GM23338 (cell line): ENCODE data around the gene B3GALT4. TPM values are rescaled to one million over a fixed set of nuclear protein-coding genes. Genes with fewer than 3 reads are reported as not detected.

Experiments used
- ATAC-seq: fragments of 200-7000 bp; cut with Tn5 transposase; 3 replicates; pipeline ENCODE4 v1.9.1; 2020
- DNase-seq: peaks from one replicate; pipeline ENCODE4 v3.0.0-alpha.2; 2015; ENCODE audit warnings: low spot score
- H2AFZ ChIP-seq: fragments of 200-600 bp; sonication (generic); 2 replicates; pipeline ENCODE4 v1.8.0; 2016; ENCODE audit warnings: antibody characterized with exemption, mild to moderate bottlenecking, moderate library complexity
- H3F3A ChIP-seq: fragments of 200-600 bp; sonication (generic); replicated peaks from 2 replicates; pipeline ENCODE4 v1.8.0; 2017; ENCODE audit warnings: antibody characterized with exemption, mixed run types, low read depth
- H3K27ac ChIP-seq: fragments of 200-600 bp; sonication (generic); 2 replicates; pipeline ENCODE4 v1.6.1; 2016; ENCODE audit warnings: low read depth
- H3K27me3 ChIP-seq: fragments of 200-600 bp; sonication (generic); 2 replicates; pipeline ENCODE4 v1.8.0; 2016; ENCODE audit warnings: mild to moderate bottlenecking, mixed run types, moderate library complexity; ENCODE audit not compliant: insufficient read depth
- H3K36me3 ChIP-seq: fragments of 200-600 bp; sonication (generic); 2 replicates; pipeline ENCODE4 v1.8.0; 2016; ENCODE audit warnings: mild to moderate bottlenecking; ENCODE audit not compliant: insufficient read depth
- H3K4me1 ChIP-seq: fragments of 200-600 bp; sonication (generic); 2 replicates; pipeline ENCODE4 v1.8.0; 2016; ENCODE audit warnings: mild to moderate bottlenecking, moderate library complexity; ENCODE audit not compliant: insufficient read depth
- H3K4me2 ChIP-seq: fragments of 200-600 bp; sonication (generic); 2 replicates; pipeline ENCODE4 v1.7.1; 2017; ENCODE audit warnings: mixed run types
- H3K4me3 ChIP-seq: fragments of 200-600 bp; sonication (generic); 2 replicates; pipeline ENCODE4 v1.6.1; 2016; ENCODE audit warnings: mixed run types
- H3K79me2 ChIP-seq: fragments of 200-600 bp; sonication (generic); replicated peaks from 2 replicates; pipeline ENCODE4 v1.8.0; 2017; ENCODE audit warnings: mild to moderate bottlenecking; ENCODE audit not compliant: insufficient read depth
- H3K9me2 ChIP-seq: fragments of 200-600 bp; sonication (generic); 2 replicates; pipeline ENCODE4 v1.8.0; 2017; ENCODE audit not compliant: insufficient read depth
- H4K20me1 ChIP-seq: fragments of 200-600 bp; sonication (generic); replicated peaks from 2 replicates; pipeline ENCODE4 v1.8.0; 2017; ENCODE audit warnings: mild to moderate bottlenecking; ENCODE audit not compliant: insufficient read depth
- H3K27ac Mint-ChIP-seq: 2 replicates; pipeline ENCODE4 v1.8.0; 2020; ENCODE audit warnings: inconsistent platforms, mild to moderate bottlenecking, moderate library complexity, mixed read lengths
- H3K27me3 Mint-ChIP-seq: 3 replicates; pipeline ENCODE4 v1.8.0; 2022; ENCODE audit warnings: low read depth, mild to moderate bottlenecking, moderate library complexity, mixed read lengths, inconsistent platforms; ENCODE audit not compliant: insufficient read depth, poor library complexity
- H3K36me3 Mint-ChIP-seq: 3 replicates; pipeline ENCODE4 v1.8.0; 2021; ENCODE audit warnings: low read depth, mild to moderate bottlenecking, inconsistent platforms, moderate library complexity, mixed read lengths
- H3K4me1 Mint-ChIP-seq: 3 replicates; pipeline ENCODE4 v1.8.0; 2020; ENCODE audit warnings: mild to moderate bottlenecking, inconsistent platforms, mixed read lengths
- H3K4me3 Mint-ChIP-seq: 3 replicates; pipeline ENCODE4 v1.8.0; 2021; ENCODE audit warnings: moderate library complexity, mild to moderate bottlenecking, inconsistent platforms, mixed read lengths
- H3K9me3 Mint-ChIP-seq: 3 replicates; pipeline ENCODE4 v1.8.0; 2020; ENCODE audit warnings: moderate library complexity, mild to moderate bottlenecking, inconsistent platforms, mixed read lengths
- EZH2phosphoT487 ChIP-seq: fragments of 200-600 bp; sonication (generic); IDR thresholded peaks from one replicate; pipeline ENCODE4 v1.8.1; 2018; ENCODE audit warnings: antibody characterized with exemption; ENCODE audit not compliant: unreplicated experiment
- ZNF331 ChIP-seq: fragments of 250-450 bp; sonication (Bioruptor Pico); IDR thresholded peaks from 2 replicates; pipeline ENCODE4 v1.5.0; 2020; ENCODE audit warnings: low read depth, mild to moderate bottlenecking, moderate library complexity
- polyA plus RNA-seq: library from polyadenylated mRNA; unstranded; fragments of >200 nt; fragmentation: Nextera tagmentation; extraction: Ambion mirVana; gene quantifications from 2 replicates; pipeline ENCODE4 v1.2.1, GENCODE V29; 2016
- total RNA-seq: library from RNA; depleted of rRNA; stranded (reverse); fragments of >200 nt; shearing (Covaris generic); gene quantifications from 2 replicates; pipeline ENCODE4 v1.2.3, GENCODE V29; 2014
- TF ChIP-seq, protein P1 (sequence below): fragments of 250-450 bp; sonication (Bioruptor Pico); IDR thresholded peaks from 2 replicates; pipeline ENCODE4 v1.5.0; 2020; ENCODE audit warnings: mild to moderate bottlenecking, moderate library complexity
- TF ChIP-seq, protein P2 (sequence below): IDR thresholded peaks from one replicate; pipeline ENCODE4 v1.6.1; 2018; ENCODE audit warnings: antibody characterized with exemption; ENCODE audit not compliant: unreplicated experiment

B3GALT4 gene
- total and polyA plus RNA-seq, 2 experiments from 2014 or later, result 1.3 to 2.3 TPM

DNA sequence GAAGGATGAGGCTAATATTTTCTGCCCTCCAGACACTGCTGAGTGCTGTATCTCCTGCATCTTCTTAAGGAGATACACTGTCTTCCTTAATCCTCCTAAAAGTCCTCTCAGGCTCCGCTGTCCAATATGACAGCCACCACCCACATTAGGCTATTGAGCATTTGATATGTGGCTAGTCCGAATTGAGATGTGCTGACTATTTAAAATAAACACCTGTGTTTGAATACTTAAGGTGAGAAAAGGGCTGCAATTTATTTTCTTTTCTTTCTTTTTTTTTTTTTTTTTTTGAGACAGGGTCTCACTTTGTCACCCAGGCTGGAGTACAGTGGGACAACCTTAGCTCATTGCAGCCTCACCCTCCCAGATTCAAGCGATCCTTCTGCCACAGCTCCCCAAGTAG is 25.0 kb downstream of the B3GALT4 start (continued):
- TF ChIP-seq, protein P1, sequence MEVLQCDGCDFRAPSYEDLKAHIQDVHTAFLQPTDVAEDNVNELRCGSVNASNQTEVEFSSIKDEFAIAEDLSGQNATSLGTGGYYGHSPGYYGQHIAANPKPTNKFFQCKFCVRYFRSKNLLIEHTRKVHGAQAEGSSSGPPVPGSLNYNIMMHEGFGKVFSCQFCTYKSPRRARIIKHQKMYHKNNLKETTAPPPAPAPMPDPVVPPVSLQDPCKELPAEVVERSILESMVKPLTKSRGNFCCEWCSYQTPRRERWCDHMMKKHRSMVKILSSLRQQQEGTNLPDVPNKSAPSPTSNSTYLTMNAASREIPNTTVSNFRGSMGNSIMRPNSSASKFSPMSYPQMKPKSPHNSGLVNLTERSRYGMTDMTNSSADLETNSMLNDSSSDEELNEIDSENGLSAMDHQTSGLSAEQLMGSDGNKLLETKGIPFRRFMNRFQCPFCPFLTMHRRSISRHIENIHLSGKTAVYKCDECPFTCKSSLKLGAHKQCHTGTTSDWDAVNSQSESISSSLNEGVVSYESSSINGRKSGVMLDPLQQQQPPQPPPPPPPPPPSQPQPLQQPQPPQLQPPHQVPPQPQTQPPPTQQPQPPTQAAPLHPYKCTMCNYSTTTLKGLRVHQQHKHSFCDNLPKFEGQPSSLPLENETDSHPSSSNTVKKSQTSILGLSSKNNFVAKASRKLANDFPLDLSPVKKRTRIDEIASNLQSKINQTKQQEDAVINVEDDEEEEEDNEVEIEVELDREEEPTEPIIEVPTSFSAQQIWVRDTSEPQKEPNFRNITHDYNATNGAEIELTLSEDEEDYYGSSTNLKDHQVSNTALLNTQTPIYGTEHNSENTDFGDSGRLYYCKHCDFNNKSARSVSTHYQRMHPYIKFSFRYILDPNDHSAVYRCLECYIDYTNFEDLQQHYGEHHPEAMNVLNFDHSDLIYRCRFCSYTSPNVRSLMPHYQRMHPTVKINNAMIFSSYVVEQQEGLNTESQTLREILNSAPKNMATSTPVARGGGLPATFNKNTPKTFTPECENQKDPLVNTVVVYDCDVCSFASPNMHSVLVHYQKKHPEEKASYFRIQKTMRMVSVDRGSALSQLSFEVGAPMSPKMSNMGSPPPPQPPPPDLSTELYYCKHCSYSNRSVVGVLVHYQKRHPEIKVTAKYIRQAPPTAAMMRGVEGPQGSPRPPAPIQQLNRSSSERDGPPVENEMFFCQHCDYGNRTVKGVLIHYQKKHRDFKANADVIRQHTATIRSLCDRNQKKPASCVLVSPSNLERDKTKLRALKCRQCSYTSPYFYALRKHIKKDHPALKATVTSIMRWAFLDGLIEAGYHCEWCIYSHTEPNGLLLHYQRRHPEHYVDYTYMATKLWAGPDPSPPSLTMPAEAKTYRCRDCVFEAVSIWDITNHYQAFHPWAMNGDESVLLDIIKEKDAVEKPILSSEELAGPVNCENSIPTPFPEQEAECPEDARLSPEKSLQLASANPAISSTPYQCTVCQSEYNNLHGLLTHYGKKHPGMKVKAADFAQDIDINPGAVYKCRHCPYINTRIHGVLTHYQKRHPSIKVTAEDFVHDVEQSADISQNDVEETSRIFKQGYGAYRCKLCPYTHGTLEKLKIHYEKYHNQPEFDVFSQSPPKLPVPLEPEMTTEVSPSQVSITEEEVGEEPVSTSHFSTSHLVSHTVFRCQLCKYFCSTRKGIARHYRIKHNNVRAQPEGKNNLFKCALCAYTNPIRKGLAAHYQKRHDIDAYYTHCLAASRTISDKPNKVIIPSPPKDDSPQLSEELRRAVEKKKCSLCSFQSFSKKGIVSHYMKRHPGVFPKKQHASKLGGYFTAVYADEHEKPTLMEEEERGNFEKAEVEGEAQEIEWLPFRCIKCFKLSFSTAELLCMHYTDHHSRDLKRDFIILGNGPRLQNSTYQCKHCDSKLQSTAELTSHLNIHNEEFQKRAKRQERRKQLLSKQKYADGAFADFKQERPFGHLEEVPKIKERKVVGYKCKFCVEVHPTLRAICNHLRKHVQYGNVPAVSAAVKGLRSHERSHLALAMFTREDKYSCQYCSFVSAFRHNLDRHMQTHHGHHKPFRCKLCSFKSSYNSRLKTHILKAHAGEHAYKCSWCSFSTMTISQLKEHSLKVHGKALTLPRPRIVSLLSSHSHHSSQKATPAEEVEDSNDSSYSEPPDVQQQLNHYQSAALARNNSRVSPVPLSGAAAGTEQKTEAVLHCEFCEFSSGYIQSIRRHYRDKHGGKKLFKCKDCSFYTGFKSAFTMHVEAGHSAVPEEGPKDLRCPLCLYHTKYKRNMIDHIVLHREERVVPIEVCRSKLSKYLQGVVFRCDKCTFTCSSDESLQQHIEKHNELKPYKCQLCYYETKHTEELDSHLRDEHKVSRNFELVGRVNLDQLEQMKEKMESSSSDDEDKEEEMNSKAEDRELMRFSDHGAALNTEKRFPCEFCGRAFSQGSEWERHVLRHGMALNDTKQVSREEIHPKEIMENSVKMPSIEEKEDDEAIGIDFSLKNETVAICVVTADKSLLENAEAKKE, result no peak
- TF ChIP-seq EZH2phosphoT487 (no peak), ZNF331 (CRISPR knock-in tag) (no peak)
- TF ChIP-seq, protein P2, sequence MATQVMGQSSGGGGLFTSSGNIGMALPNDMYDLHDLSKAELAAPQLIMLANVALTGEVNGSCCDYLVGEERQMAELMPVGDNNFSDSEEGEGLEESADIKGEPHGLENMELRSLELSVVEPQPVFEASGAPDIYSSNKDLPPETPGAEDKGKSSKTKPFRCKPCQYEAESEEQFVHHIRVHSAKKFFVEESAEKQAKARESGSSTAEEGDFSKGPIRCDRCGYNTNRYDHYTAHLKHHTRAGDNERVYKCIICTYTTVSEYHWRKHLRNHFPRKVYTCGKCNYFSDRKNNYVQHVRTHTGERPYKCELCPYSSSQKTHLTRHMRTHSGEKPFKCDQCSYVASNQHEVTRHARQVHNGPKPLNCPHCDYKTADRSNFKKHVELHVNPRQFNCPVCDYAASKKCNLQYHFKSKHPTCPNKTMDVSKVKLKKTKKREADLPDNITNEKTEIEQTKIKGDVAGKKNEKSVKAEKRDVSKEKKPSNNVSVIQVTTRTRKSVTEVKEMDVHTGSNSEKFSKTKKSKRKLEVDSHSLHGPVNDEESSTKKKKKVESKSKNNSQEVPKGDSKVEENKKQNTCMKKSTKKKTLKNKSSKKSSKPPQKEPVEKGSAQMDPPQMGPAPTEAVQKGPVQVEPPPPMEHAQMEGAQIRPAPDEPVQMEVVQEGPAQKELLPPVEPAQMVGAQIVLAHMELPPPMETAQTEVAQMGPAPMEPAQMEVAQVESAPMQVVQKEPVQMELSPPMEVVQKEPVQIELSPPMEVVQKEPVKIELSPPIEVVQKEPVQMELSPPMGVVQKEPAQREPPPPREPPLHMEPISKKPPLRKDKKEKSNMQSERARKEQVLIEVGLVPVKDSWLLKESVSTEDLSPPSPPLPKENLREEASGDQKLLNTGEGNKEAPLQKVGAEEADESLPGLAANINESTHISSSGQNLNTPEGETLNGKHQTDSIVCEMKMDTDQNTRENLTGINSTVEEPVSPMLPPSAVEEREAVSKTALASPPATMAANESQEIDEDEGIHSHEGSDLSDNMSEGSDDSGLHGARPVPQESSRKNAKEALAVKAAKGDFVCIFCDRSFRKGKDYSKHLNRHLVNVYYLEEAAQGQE, result no peak

- Histone ChIP-seq H3K4me3 (no peak overlapping the region), H3F3A (peaks cover 7% of the 10 kb centered on the region; the same call in 1 of the 2 replicates), H3K36me3 (no peaks in the 10 kb centered on the region), H3K79me2 (peaks cover 28% of the 10 kb centered on the region), H3K4me1 (no peaks in the 10 kb centered on the region), H3K27ac (no peak overlapping the region), H4K20me1 (peaks cover 22% of the 10 kb centered on the region), H3K9me2 (no peaks in the 10 kb centered on the region), H3K27me3 (no peaks in the 10 kb centered on the region), H3K4me2 (no peak overlapping the region), H2AFZ (no peak overlapping the region)
- Mint-ChIP-seq H3K4me1 (peaks cover 9% of the 10 kb centered on the region; the same call in 2 of the 3 replicates), H3K36me3 (peaks cover 7% of the 10 kb centered on the region), H3K27ac (no peak overlapping the region), H3K9me3 (no peaks in the 10 kb centered on the region), H3K4me3 (no peak overlapping the region), H3K27me3 (peaks cover 18% of the 10 kb centered on the region)
- no peak for DNase-seq
- no peak for ATAC-seq
- TF ChIP-seq ZNF331 (CRISPR knock-in tag) (no peak), EZH2phosphoT487 (no peak)
- TF ChIP-seq, protein P2, result no peak
Measured at GRCh38 chr6:33304216-33304615, 27.3 kb downstream of the B3GALT4 start.
